Vagina (tissue), 2 donors: Measurements from ENCODE around the gene FOXL3.
"Not testable (repeated sequence)": the region's sequence is repeated elsewhere in the genome, so short reads cannot be mapped to it uniquely, and the experiment has no call there.

Source experiments
- CTCF ChIP-seq, 3 experiments: fragments of 450-650 bp in 2 of 3; fragments of 200-600 bp in 1 of 3; sonication (generic) in 1 of 3; IDR thresholded peaks; one replicate each; pipeline ENCODE4 v1.5.1; 2017 to 2019; ENCODE audit warnings: antibody characterized with exemption in 3 of 3, mild to moderate bottlenecking in 2 of 3, moderate library complexity in 2 of 3
- POLR2A ChIP-seq, 2 donors: fragments of 450-650 bp; IDR thresholded peaks; one replicate each; pipeline ENCODE4 v1.6.1; 2017; ENCODE audit warnings: antibody characterized with exemption in 2 of 2, mild to moderate bottlenecking in 2 of 2, moderate library complexity in 2 of 2
- POLR2AphosphoS5 ChIP-seq, 2 donors: sonication (generic); formaldehyde crosslinking; IDR thresholded peaks; one replicate each; pipeline ENCODE4 v1.9.0; 2017; ENCODE audit warnings: antibody characterized with exemption in 2 of 2, mild to moderate bottlenecking in 2 of 2, low read depth in 1 of 2; ENCODE audit not compliant: insufficient read depth in 1 of 2

- not testable (repeated sequence) for TF ChIP-seq CTCF (IDR thresholded peaks at IDR 0.05); POLR2A (IDR thresholded peaks at IDR 0.05); POLR2AphosphoS5 (IDR thresholded peaks at IDR 0.05; ENCODE audit: insufficient read depth in 1 of 2, low read depth in 1 of 2)
Observed at GRCh38 chr7:243580-243978, 46.4 kb upstream of the FOXL3 start.
